CMK (cell line): ENCODE data around the gene ANKRD60.

Experiments
- DNase-seq: peaks from one replicate; pipeline ENCODE4 v3.0.0-alpha.2; 2010; ENCODE audit warnings: low read depth

The ANKRD60 gene

GRCh38 chr20:58192567-58192966 is 35.9 kb downstream of the ANKRD60 start:
- no peak for DNase-seq

GRCh38 chr20:58192065-58192464 is 36.4 kb downstream of the ANKRD60 start:
- no peak for DNase-seq

- DNase-seq, result no peak
These were observed 39.9 kb downstream of the ANKRD60 start for GRCh38 chr20:58188527-58188926.

- DNase-seq, result no peak
These were observed 43.5 kb downstream of the ANKRD60 start for GRCh38 chr20:58184984-58185383.

- no peak for DNase-seq
These were observed 44.4 kb downstream of the ANKRD60 start for GRCh38 chr20:58184063-58184462.

GRCh38 chr20:58182521-58183140 is 45.8 kb downstream of the ANKRD60 start:
- no peak for DNase-seq

- DNase-seq, result peak; percentile 12
These were observed 48.9 kb downstream of the ANKRD60 start for GRCh38 chr20:58179432-58180099.

GRCh38 chr20:58179083-58179431 is 49.4 kb downstream of the ANKRD60 start:
- no peak for DNase-seq

GRCh38 chr20:58177799-58178198 is 50.7 kb downstream of the ANKRD60 start:
- DNase-seq, result no peak

- DNase-seq, result no peak
These were observed 52.6 kb downstream of the ANKRD60 start for GRCh38 chr20:58175836-58176235.

- no peak for DNase-seq
These were observed 53.0 kb downstream of the ANKRD60 start for GRCh38 chr20:58175425-58175824.

- no peak for DNase-seq
These were observed 53.7 kb downstream of the ANKRD60 start for GRCh38 chr20:58174708-58175280.

- no peak for DNase-seq
These were observed 54.3 kb downstream of the ANKRD60 start for GRCh38 chr20:58173930-58174707.

GRCh38 chr20:58173091-58173490 is 55.4 kb downstream of the ANKRD60 start:
- DNase-seq, result no peak

- no peak for DNase-seq
These were observed 56.5 kb downstream of the ANKRD60 start for GRCh38 chr20:58171796-58172425.

- no peak for DNase-seq
These were observed 59.0 kb downstream of the ANKRD60 start for GRCh38 chr20:58169450-58169849.

- DNase-seq, result no peak
These were observed 59.6 kb downstream of the ANKRD60 start for GRCh38 chr20:58168843-58169242.

GRCh38 chr20:58167759-58168158 is 60.7 kb downstream of the ANKRD60 start:
- DNase-seq, result no peak
